HepG2 (cell line): ENCODE results near the gene TEX35. TPM values are rescaled to one million over a fixed set of nuclear protein-coding genes. Genes with fewer than 3 reads are reported as not detected.

Experiments
- ATAC-seq: fragments of 200-7000 bp; cut with Tn5 transposase; 3 replicates; pipeline ENCODE4 v1.9.1; 2020; ENCODE audit warnings: mild to moderate bottlenecking, moderate library complexity
- BruUV-seq: library from RNA; stranded (reverse); fragments of 400-500 nt; replicated peaks from 2 replicates; lab custom pipeline; 2021; lab: Mats Ljungman, UMichigan
- CTCF ChIA-PET: fragments of 300-600 bp; formaldehyde crosslinking; extraction: SDS; loops from one replicate; lab custom pipeline; 2021; ENCODE audit warnings: low total read pairs, inconsistent platforms, low intra/inter-chr PET ratio; lab: Yijun Ruan, JAX
- POLR2A ChIA-PET: fragments of 350-600 bp; sonication (Branson Sonifier 250); formaldehyde crosslinking; loops from one replicate; lab custom pipeline; 2020; ENCODE audit warnings: antibody characterized with exemption, inconsistent platforms; lab: Yijun Ruan, JAX
- DNase-seq: peaks from one replicate; pipeline ENCODE4 v3.0.0-alpha.2; 2015; ENCODE audit warnings: low spot score
- FAIRE-seq: peaks from 3 replicates; lab custom pipeline; 2011; peaks lifted over from hg19 to GRCh38; lab: Jason Lieb, UNC
- H2AFZ ChIP-seq: one replicate; pipeline ENCODE4 v1.6.1; 2011; ENCODE audit warnings: low read length, inconsistent platforms
- H3K27ac ChIP-seq: fragments of 300-600 bp; 3 replicates; pipeline ENCODE4 v1.8.0; 2011; ENCODE audit warnings: mixed run types, mild to moderate bottlenecking, mixed read lengths, low read length, inconsistent platforms; ENCODE audit not compliant: insufficient read depth; ENCODE audit errors: extremely low read length
- H3K27me3 ChIP-seq, 2 experiments: fragments of 200-600 bp in 1 of 2; 2 replicates in 1 of 2; 3 replicates in 1 of 2; pipeline versions ENCODE4 v1.6.0 to v1.8.0; 2011; ENCODE audit warnings: low read length in 2 of 2, mild to moderate bottlenecking in 2 of 2, moderate library complexity in 2 of 2, inconsistent platforms in 1 of 2; ENCODE audit not compliant: insufficient read depth in 2 of 2, control insufficient read depth in 1 of 2
- H3K36me3 ChIP-seq, 2 experiments: fragments of 200-600 bp in 1 of 2; replicated peaks in 1 of 2; 2 replicates in 1 of 2; 3 replicates in 1 of 2; pipeline versions ENCODE4 v1.5.1 to v1.8.0; 2011; ENCODE audit warnings: low read length in 2 of 2, inconsistent platforms in 1 of 2; ENCODE audit not compliant: insufficient read depth in 2 of 2, control insufficient read depth in 1 of 2
- H3K4me1 ChIP-seq: 2 replicates; pipeline ENCODE4 v1.5.1; 2012; ENCODE audit warnings: low read length, inconsistent platforms; ENCODE audit not compliant: insufficient read depth
- H3K4me2 ChIP-seq: 2 replicates; pipeline ENCODE4 v1.6.0; 2011; ENCODE audit warnings: low read depth, low read length, inconsistent platforms
- H3K4me3 ChIP-seq, 3 experiments: fragments of 200-600 bp in 1 of 3; sonication (generic), shearing (Covaris generic) in 1 of 3; replicated peaks in 1 of 3; 2 replicates each; pipeline ENCODE4 v1.5.1; 2011 to 2016; ENCODE audit warnings: low read length in 3 of 3, inconsistent platforms in 2 of 3, low read depth in 2 of 3, mild to moderate bottlenecking in 2 of 3, control low read depth in 1 of 3, mixed read lengths in 1 of 3; ENCODE audit not compliant: insufficient read depth in 1 of 3
- H3K79me2 ChIP-seq: one replicate; pipeline ENCODE4 v1.6.1; 2011; ENCODE audit warnings: low read length, inconsistent platforms; ENCODE audit not compliant: insufficient read depth
- H3K9ac ChIP-seq: 2 replicates; pipeline ENCODE4 v1.6.0; 2011; ENCODE audit warnings: mild to moderate bottlenecking, low read depth, low read length, inconsistent platforms; ENCODE audit not compliant: insufficient read depth
- H3K9me3 ChIP-seq: 2 replicates; pipeline ENCODE4 v1.5.1; 2012; ENCODE audit warnings: mild to moderate bottlenecking, low read length
- H4K20me1 ChIP-seq: 2 replicates; pipeline ENCODE4 v1.6.0; 2011; ENCODE audit warnings: inconsistent platforms, mild to moderate bottlenecking, low read length, moderate library complexity; ENCODE audit not compliant: insufficient read depth
- GFI1 ChIP-seq: sonication (generic); formaldehyde crosslinking; IDR thresholded peaks from 2 replicates; pipeline ENCODE4 v1.5.0; 2020; ENCODE audit warnings: missing genetic modification reagents, mild to moderate bottlenecking, borderline replicate concordance
- GTF2F1 ChIP-seq: fragments of 150-350 bp; IDR thresholded peaks from 2 replicates; pipeline ENCODE4 v1.6.1; 2014; ENCODE audit warnings: low read length
- JUND ChIP-seq: sonication (generic); formaldehyde crosslinking; IDR thresholded peaks from 2 replicates; pipeline ENCODE4 v1.8.0; 2022; ENCODE audit warnings: mild to moderate bottlenecking, missing genetic modification reagents
- MEIS2 ChIP-seq: sonication (generic); formaldehyde crosslinking; IDR thresholded peaks from 2 replicates; pipeline ENCODE4 v1.9.0; 2021; ENCODE audit warnings: mild to moderate bottlenecking, missing genetic modification reagents
- POGK ChIP-seq: sonication (generic); formaldehyde crosslinking; conservative IDR thresholded peaks from 2 replicates; pipeline ENCODE4 v1.8.0; 2022; ENCODE audit warnings: mild to moderate bottlenecking, moderate library complexity, missing genetic modification reagents
- ZNF546 ChIP-seq: sonication (generic); formaldehyde crosslinking; conservative IDR thresholded peaks from 2 replicates; pipeline ENCODE4 v1.8.1; 2023; ENCODE audit warnings: mild to moderate bottlenecking, missing genetic modification reagents
- WGBS: methylation state at CpG from one replicate; pipeline ENCODE4 v1.1.6; 2017; ENCODE audit warnings: low lambda C conversion rate; 5-methylcytosine and 5-hydroxymethylcytosine counted together
- in situ Hi-C: cut with HindIII; loops from 2 replicates; pipeline ENCODE4 v1.10.0; 2017; ENCODE audit warnings: low pct_unique_long_range_greater_than_20kb; ENCODE audit not compliant: extremely low pct_ligation_motif_present
- intact Hi-C: fragments of 100-400 bp; cut with micrococcal nuclease; formaldehyde crosslinking; loops from one replicate; pipeline ENCODE4 v1.10.0; 2022; ENCODE audit not compliant: unreplicated experiment
- polyA plus RNA-seq, 8 experiments: library from polyadenylated mRNA; depleted of rRNA in 3 of 8; stranded (reverse) in 7 of 8; unstranded in 1 of 8; fragments of >200 nt; fragmentation: Illumina TruSeq in 4 of 8; extraction: Trizol in 4 of 8; gene quantifications; 2 replicates each; pipeline versions ENCODE4 v1.2.1 to v1.2.3, GENCODE V29; 2011 to 2016; ENCODE audit warnings: low read depth in 4 of 8, missing spikeins in 1 of 8, mixed read lengths in 1 of 8; ENCODE audit not compliant: insufficient read depth in 1 of 8
- total RNA-seq, 5 experiments: library from RNA; depleted of rRNA; stranded (reverse); fragments of >200 nt; fragmentation: Illumina TruSeq; extraction: Trizol; gene quantifications; 2 replicates each; pipeline ENCODE4 v1.2.3, GENCODE V29; 2016; ENCODE audit warnings: low read depth in 1 of 5
- TF ChIP-seq, protein P1 (sequence below): sonication (generic); formaldehyde crosslinking; IDR thresholded peaks from 2 replicates; pipeline ENCODE4 v1.5.0; 2020; ENCODE audit warnings: mild to moderate bottlenecking, missing genetic modification reagents

TEX35 gene
- total and polyA plus RNA-seq, 2 of the 13 experiments (the other 11 are each of a cell fraction or from before 2014, with no cell fraction given) = not detected

- no peak for TF ChIP-seq POGK
These were observed 19.5 kb downstream of the TEX35 start (continued) for GRCh38 chr1:178532392-178532791.

DNA sequence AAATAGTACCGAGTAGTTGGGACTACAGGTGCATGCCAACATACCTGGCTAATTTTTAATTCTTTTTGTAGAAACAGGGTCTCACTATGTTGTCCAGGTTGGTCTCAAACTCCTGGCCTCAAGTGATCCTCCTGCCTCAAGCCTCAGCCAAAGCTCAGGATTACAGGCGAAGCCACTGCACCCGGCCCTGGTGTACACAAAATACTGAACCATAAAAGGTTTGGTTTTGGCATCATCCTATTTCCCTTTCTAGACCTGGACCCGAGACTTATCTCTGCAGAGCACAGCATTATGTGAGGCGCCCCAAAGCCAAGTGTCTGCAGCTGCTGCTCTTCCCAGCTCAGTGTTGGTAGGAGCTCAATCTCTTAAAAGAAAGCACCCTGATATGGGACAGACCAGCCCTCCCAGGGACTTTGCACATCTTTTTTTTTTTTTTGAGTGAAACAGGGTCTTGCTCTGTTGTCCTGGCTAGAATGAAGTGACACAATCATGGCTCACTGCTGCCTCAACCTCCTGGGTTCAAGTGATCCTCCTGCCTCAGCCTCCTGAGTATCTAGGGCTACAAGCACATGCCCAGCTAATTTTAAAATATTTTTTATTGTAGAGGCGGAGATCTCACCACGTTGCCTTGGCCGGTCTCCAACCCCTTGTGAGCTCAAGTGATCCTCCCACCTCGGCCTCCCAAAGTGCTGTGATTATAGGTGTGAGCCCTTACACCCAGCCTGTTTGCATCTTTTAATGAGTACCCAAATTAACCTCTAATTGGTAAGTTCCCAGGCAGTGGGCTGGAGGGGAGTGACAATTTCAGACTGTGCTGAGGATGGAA, 20.4 kb downstream of the TEX35 start:
- Histone ChIP-seq H3K27ac (no peak overlapping the region), H3K27me3 (peaks cover 0 to 9% of the 10 kb centered on the region in 2 experiments; a peak in 1 of 5 replicates), H3K9ac (no peak overlapping the region), H3K9me3 (no peaks in the 10 kb centered on the region), H2AFZ (no peak overlapping the region), H3K4me3 (no peak overlapping the region), H3K4me1 (peaks cover 67% of the 10 kb centered on the region), H3K4me2 (no peak overlapping the region)
- WGBS = 50% methylated on average over 9 of the region's 9 CpGs
- CTCF ChIA-PET = interaction anchor here (1.8 to 3.4 kb wide), 3 partner anchors 9 to 469 kb away, joined by 8 to 15 read pairs (median 13); no protein-coding TSS in a partner anchor
- DNase-seq (no peak), FAIRE-seq (no peak), ATAC-seq (no peak)
- BruUV-seq = no TSS peak
- intact Hi-C loops = loop anchor here (10.0 kb wide), 1 partner anchor 251 kb away; no protein-coding TSS in a partner anchor
- no peak for TF ChIP-seq MEIS2 (CRISPR knock-in tag)
- TF ChIP-seq ZNF546 (CRISPR knock-in tag) = no peak
- TF ChIP-seq JUND (CRISPR knock-in tag) = no peak
- TF ChIP-seq GTF2F1 = no peak
- TF ChIP-seq, protein P1, sequence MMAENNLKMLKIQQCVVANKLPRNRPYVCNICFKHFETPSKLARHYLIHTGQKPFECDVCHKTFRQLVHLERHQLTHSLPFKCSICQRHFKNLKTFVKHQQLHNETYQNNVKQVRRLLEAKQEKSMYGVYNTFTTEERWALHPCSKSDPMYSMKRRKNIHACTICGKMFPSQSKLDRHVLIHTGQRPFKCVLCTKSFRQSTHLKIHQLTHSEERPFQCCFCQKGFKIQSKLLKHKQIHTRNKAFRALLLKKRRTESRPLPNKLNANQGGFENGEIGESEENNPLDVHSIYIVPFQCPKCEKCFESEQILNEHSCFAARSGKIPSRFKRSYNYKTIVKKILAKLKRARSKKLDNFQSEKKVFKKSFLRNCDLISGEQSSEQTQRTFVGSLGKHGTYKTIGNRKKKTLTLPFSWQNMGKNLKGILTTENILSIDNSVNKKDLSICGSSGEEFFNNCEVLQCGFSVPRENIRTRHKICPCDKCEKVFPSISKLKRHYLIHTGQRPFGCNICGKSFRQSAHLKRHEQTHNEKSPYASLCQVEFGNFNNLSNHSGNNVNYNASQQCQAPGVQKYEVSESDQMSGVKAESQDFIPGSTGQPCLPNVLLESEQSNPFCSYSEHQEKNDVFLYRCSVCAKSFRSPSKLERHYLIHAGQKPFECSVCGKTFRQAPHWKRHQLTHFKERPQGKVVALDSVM (CRISPR knock-in tag) = 0 out of 2 replicates have a peak, but pooled peaks have one; percentile 14
- TF ChIP-seq GFI1 (CRISPR knock-in tag) = no peak
- TF ChIP-seq, all 625 proteins: peak for 1
- POLR2A ChIA-PET = no interaction called here
- in situ Hi-C loops = loop anchor here (5.0 kb wide), 3 partner anchors 219 to 469 kb away; no protein-coding TSS in a partner anchor
- Histone ChIP-seq H4K20me1 (no peaks in the 10 kb centered on the region), H3K79me2 (no peaks in the 10 kb centered on the region), H3K36me3 (no peaks in the 10 kb centered on the region)
